SK-N-SH treated with all-trans-retinoic acid at 6 μM for 48 hours (cell line): ENCODE results near the gene SAPCD1.
A peak's percentile ranks its signal among the peaks of the same experiment; 100 is the strongest.

Experiments
- ATAC-seq: fragments of 200-7000 bp; cut with Tn5 transposase; 3 replicates; pipeline ENCODE4 v1.9.1; 2020; ENCODE audit warnings: mild to moderate bottlenecking, moderate library complexity
- ARNTL ChIP-seq: fragments of 450-650 bp; formaldehyde crosslinking; IDR thresholded peaks from 2 replicates; pipeline ENCODE4 v1.5.0; 2020; ENCODE audit warnings: low read depth, mild to moderate bottlenecking, moderate library complexity, borderline replicate concordance
- BACH2 ChIP-seq: fragments of 250-450 bp; sonication (Bioruptor Pico); IDR thresholded peaks from 2 replicates; pipeline ENCODE4 v1.9.0; 2021; ENCODE audit warnings: mild to moderate bottlenecking, borderline replicate concordance
- CSDC2 ChIP-seq: fragments of 250-450 bp; sonication (Bioruptor Pico); IDR thresholded peaks from 2 replicates; pipeline ENCODE4 v1.5.0; 2020; ENCODE audit warnings: mild to moderate bottlenecking, moderate library complexity
- ESRRG ChIP-seq: fragments of 250-450 bp; sonication (Bioruptor Pico); IDR thresholded peaks from 2 replicates; pipeline ENCODE4 v1.6.1; 2021; ENCODE audit warnings: mild to moderate bottlenecking
- GLIS3 ChIP-seq: fragments of 250-450 bp; sonication (Bioruptor Pico); IDR thresholded peaks from 2 replicates; pipeline ENCODE4 v1.5.0; 2020; ENCODE audit warnings: mild to moderate bottlenecking, moderate library complexity
- ISL1 ChIP-seq: fragments of 250-450 bp; sonication (Bioruptor Pico); IDR thresholded peaks from 2 replicates; pipeline ENCODE4 v2.1.2; 2022; ENCODE audit warnings: mild to moderate bottlenecking, moderate library complexity
- PPARA ChIP-seq: fragments of 250-450 bp; sonication (Bioruptor Pico); IDR thresholded peaks from 2 replicates; pipeline ENCODE4 v1.5.0; 2020; ENCODE audit warnings: mild to moderate bottlenecking, borderline replicate concordance
- RARB ChIP-seq: fragments of 250-450 bp; sonication (Bioruptor Pico); IDR thresholded peaks from 2 replicates; pipeline ENCODE4 v1.8.0; 2021; ENCODE audit warnings: mild to moderate bottlenecking, moderate library complexity
- SNAI2 ChIP-seq: fragments of 250-450 bp; sonication (Bioruptor Pico); IDR thresholded peaks from 2 replicates; pipeline ENCODE4 v1.5.0; 2020; ENCODE audit warnings: mild to moderate bottlenecking, moderate library complexity
- TCF4 ChIP-seq: fragments of 250-450 bp; sonication (Bioruptor Pico); IDR thresholded peaks from 2 replicates; pipeline ENCODE4 v1.8.0; 2021; ENCODE audit warnings: mild to moderate bottlenecking, moderate library complexity, borderline replicate concordance
- TOX ChIP-seq: fragments of 250-450 bp; sonication (Bioruptor Pico); IDR thresholded peaks from 2 replicates; pipeline ENCODE4 v1.8.0; 2021; ENCODE audit warnings: mild to moderate bottlenecking, moderate library complexity, borderline replicate concordance
- ZC3H10 ChIP-seq: fragments of 250-450 bp; sonication (Bioruptor Pico); IDR thresholded peaks from 2 replicates; pipeline ENCODE4 v1.5.1; 2021; ENCODE audit warnings: mild to moderate bottlenecking, moderate library complexity
- ZFP3 ChIP-seq: fragments of 250-450 bp; sonication (Bioruptor Pico); IDR thresholded peaks from 2 replicates; pipeline ENCODE4 v1.5.0; 2020; ENCODE audit warnings: mild to moderate bottlenecking, moderate library complexity
- ZFP30 ChIP-seq: fragments of 450-650 bp; formaldehyde crosslinking; IDR thresholded peaks from 2 replicates; pipeline ENCODE4 v1.5.0; 2022; ENCODE audit warnings: mild to moderate bottlenecking, moderate library complexity
- ZNF565 ChIP-seq: fragments of 450-650 bp; formaldehyde crosslinking; conservative IDR thresholded peaks from 2 replicates; pipeline ENCODE4 v1.5.0; 2020; ENCODE audit warnings: low read depth, mild to moderate bottlenecking, moderate library complexity
- ZNF70 ChIP-seq: fragments of 450-650 bp; formaldehyde crosslinking; IDR thresholded peaks from 2 replicates; pipeline ENCODE4 v1.5.0; 2020; ENCODE audit warnings: mild to moderate bottlenecking, moderate library complexity
- ZNF8 ChIP-seq: fragments of 450-650 bp; formaldehyde crosslinking; IDR thresholded peaks from 2 replicates; pipeline ENCODE4 v1.5.0; 2020; ENCODE audit warnings: mild to moderate bottlenecking, moderate library complexity
- TF ChIP-seq, protein P1 (sequence below): fragments of 250-450 bp; sonication (Bioruptor Pico); IDR thresholded peaks from 2 replicates; pipeline ENCODE4 v1.5.1; 2021; ENCODE audit warnings: mild to moderate bottlenecking, moderate library complexity
- TF ChIP-seq, protein P2 (sequence below): fragments of 250-450 bp; sonication (Bioruptor Pico); IDR thresholded peaks from 2 replicates; pipeline ENCODE4 v1.8.0; 2021; ENCODE audit warnings: low read depth, mild to moderate bottlenecking, moderate library complexity, borderline replicate concordance
- TF ChIP-seq, protein P3 (sequence below): fragments of 250-450 bp; sonication (Bioruptor Pico); IDR thresholded peaks from 2 replicates; pipeline ENCODE4 v1.8.0; 2020; ENCODE audit warnings: mild to moderate bottlenecking, moderate library complexity, borderline replicate concordance

Gene SAPCD1

DNA sequence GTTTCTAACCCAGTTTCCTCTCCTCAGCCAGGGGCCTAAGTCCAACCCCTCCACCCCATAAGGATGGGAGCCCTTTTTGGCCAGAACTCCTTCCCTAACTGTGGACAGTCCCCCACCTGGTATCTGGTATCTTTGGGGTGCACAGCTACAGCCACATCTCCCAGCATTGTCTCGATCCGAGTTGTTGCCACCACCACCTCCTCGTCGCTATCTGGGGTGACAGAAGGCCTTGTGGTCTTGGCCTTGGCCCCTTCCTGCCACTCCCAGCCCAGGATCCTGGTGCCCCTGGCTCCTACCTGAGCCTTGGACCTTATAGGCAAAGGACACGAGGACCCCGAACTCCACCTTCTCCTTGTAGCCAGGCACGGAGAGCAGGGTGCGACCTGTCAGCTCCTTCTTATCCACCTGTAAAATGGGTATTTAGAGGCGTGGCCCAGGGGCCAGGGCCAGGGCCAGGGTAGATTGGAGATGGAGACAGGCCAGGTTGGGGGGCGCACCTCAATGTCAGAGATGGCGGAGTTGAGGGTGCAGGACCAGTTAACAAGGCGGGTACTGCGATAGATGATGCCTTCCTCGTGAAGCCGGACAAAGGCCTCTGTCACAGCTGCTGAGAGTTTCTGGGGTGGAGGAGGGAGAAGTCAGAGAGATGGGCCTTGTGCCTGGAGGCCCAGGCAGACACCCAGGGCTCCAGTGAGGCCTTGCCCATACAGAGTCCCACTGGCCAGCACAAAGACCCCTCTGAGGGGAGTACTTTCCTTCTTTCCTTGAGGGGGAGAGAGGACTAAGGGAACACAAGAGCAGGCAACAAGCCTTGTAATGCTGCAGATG is 21.9 kb downstream of the SAPCD1 start:
- ATAC-seq, result no peak
- TF ChIP-seq ZFP3 (CRISPR knock-in tag), result no peak
- TF ChIP-seq, protein P1, sequence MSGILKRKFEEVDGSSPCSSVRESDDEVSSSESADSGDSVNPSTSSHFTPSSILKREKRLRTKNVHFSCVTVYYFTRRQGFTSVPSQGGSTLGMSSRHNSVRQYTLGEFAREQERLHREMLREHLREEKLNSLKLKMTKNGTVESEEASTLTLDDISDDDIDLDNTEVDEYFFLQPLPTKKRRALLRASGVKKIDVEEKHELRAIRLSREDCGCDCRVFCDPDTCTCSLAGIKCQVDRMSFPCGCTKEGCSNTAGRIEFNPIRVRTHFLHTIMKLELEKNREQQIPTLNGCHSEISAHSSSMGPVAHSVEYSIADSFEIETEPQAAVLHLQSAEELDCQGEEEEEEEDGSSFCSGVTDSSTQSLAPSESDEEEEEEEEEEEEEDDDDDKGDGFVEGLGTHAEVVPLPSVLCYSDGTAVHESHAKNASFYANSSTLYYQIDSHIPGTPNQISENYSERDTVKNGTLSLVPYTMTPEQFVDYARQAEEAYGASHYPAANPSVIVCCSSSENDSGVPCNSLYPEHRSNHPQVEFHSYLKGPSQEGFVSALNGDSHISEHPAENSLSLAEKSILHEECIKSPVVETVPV (CRISPR knock-in tag), result no peak
- no peak for TF ChIP-seq ZNF70 (CRISPR knock-in tag)
- TF ChIP-seq ZNF565 (CRISPR knock-in tag), result no peak
- TF ChIP-seq, protein P2, sequence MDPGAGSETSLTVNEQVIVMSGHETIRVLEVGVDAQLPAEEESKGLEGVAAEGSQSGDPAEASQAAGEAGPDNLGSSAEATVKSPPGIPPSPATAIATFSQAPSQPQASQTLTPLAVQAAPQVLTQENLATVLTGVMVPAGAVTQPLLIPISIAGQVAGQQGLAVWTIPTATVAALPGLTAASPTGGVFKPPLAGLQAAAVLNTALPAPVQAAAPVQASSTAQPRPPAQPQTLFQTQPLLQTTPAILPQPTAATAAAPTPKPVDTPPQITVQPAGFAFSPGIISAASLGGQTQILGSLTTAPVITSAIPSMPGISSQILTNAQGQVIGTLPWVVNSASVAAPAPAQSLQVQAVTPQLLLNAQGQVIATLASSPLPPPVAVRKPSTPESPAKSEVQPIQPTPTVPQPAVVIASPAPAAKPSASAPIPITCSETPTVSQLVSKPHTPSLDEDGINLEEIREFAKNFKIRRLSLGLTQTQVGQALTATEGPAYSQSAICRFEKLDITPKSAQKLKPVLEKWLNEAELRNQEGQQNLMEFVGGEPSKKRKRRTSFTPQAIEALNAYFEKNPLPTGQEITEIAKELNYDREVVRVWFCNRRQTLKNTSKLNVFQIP (CRISPR knock-in tag), result no peak
- TF ChIP-seq PPARA (CRISPR knock-in tag), result no peak
- TF ChIP-seq TCF4, result no peak
- TF ChIP-seq ZNF8 (CRISPR knock-in tag), result no peak
- TF ChIP-seq ARNTL (CRISPR knock-in tag), result no peak
- TF ChIP-seq GLIS3 (CRISPR knock-in tag), result no peak

DNA sequence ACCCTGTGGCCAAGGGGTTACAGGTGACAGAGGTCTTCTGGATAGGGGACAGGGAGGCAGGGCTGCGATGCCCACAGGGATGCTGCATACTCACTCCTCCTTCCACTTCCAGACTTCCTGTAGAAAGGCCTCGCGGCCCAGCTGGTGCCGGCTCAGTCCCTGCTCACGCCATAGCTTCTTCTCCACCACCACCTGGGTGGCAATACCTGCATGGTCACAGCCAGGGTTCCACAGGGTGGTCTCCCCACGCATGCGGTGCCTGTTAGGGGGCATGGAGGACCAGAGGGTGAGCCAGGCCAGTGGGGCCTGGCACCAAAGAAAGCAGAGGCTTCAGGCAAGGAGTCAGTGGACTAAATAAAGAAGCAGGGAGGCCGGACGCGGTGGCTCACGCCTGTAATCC is 23.0 kb downstream of the SAPCD1 start:
- TF ChIP-seq ESRRG (CRISPR knock-in tag) (no peak), ZNF8 (CRISPR knock-in tag) (no peak), SNAI2 (CRISPR knock-in tag) (no peak), ARNTL (CRISPR knock-in tag) (no peak), ISL1 (CRISPR knock-in tag) (no peak)
- TF ChIP-seq, protein P2 (CRISPR knock-in tag), result no peak
- TF ChIP-seq, all 23 proteins: peak for 0
- no peak for ATAC-seq

DNA sequence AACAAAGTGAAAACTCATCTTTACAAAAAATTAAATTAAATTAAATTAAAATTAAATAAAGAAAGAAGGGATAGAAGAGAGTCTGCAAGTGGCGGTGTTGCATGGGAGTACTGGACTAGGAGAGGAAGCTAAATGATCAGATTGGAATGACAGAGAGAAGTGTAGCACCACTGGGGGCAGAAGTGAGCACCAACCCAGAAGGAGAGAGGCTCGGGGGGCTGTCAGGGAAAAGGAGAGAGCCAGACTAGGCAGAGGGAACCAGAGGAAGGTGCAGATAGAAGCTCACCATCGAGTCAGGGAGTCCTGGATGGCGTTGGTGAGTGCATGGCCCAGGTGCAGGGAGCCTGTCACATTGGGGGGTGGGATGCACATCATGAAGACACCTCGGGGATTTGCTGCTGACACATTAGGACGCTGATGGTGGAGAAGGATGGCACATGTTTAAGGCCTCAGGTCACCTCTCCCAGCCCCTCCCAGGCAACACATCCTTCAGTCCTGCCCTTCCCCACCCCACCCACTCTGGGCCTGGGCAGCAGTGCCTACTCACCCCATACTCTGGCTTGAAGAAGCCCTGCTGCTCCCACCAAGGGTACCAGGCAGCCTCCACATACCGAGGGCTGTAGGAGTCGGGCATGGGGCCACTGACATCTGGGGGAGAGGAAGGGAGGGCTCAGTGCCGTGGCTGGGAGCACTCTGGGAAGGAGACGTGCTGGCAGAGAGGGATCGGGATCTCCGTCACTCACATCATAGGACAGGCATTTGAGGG is 29.1 kb downstream of the SAPCD1 start:
- ATAC-seq, result peak; percentile 48
- TF ChIP-seq BACH2 (CRISPR knock-in tag) (no peak), ISL1 (CRISPR knock-in tag) (no peak), ZFP30 (CRISPR knock-in tag) (no peak), RARB (CRISPR knock-in tag) (no peak), TOX (no peak), ZC3H10 (CRISPR knock-in tag) (no peak), CSDC2 (CRISPR knock-in tag) (no peak)

DNA sequence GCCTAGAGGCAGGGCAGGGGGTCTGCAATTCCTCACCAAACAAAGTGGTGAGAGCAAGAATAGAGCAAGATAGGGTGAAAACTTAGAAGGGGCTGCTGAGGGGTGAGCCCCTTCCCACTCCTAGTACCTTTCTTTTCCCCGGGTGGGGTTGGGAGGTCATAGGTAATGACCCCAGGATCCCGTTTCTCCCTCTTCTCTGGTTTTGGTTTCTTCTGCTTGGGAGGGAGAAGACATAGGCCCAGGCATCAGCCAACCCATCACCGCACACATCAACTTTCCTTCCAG is 29.6 kb downstream of the SAPCD1 start:
- no peak for ATAC-seq
- no peak for TF ChIP-seq TCF4
- TF ChIP-seq ESRRG (CRISPR knock-in tag), result no peak
- no peak for TF ChIP-seq ISL1 (CRISPR knock-in tag)
- TF ChIP-seq, protein P2 (CRISPR knock-in tag), result no peak
- no peak for TF ChIP-seq ZNF8 (CRISPR knock-in tag)
- TF ChIP-seq BACH2 (CRISPR knock-in tag), result no peak
- TF ChIP-seq, protein P3, sequence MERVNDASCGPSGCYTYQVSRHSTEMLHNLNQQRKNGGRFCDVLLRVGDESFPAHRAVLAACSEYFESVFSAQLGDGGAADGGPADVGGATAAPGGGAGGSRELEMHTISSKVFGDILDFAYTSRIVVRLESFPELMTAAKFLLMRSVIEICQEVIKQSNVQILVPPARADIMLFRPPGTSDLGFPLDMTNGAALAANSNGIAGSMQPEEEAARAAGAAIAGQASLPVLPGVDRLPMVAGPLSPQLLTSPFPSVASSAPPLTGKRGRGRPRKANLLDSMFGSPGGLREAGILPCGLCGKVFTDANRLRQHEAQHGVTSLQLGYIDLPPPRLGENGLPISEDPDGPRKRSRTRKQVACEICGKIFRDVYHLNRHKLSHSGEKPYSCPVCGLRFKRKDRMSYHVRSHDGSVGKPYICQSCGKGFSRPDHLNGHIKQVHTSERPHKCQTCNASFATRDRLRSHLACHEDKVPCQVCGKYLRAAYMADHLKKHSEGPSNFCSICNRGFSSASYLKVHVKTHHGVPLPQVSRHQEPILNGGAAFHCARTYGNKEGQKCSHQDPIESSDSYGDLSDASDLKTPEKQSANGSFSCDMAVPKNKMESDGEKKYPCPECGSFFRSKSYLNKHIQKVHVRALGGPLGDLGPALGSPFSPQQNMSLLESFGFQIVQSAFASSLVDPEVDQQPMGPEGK (CRISPR knock-in tag), result no peak
- no peak for TF ChIP-seq CSDC2 (CRISPR knock-in tag)
- no peak for TF ChIP-seq GLIS3 (CRISPR knock-in tag)
